HepG2 (cell line): ENCODE data around the gene DNMT3A. TPM values are rescaled to one million over a fixed set of nuclear protein-coding genes. Genes with fewer than 3 reads are reported as not detected.

Source experiments
- AGO1 ChIP-seq: fragments of 200-400 bp; formaldehyde crosslinking; IDR thresholded peaks from 2 replicates; pipeline ENCODE4 v1.6.1; 2017; ENCODE audit warnings: mild to moderate bottlenecking, low read depth, low read length, moderate library complexity; ENCODE audit not compliant: poor library complexity, severe bottlenecking
- ASH2L ChIP-seq: fragments of 300-600, 200-600 bp; sonication (generic); IDR thresholded peaks from 2 replicates; pipeline ENCODE4 v1.7.0; 2017; ENCODE audit warnings: low read depth, mild to moderate bottlenecking, moderate library complexity, mixed read lengths, low read length; ENCODE audit not compliant: insufficient read length
- ATF5 ChIP-seq: sonication (generic); formaldehyde crosslinking; IDR thresholded peaks from 2 replicates; pipeline ENCODE4 v1.4.0; 2020; ENCODE audit warnings: mild to moderate bottlenecking, low read depth, missing genetic modification reagents
- CEBPZ ChIP-seq: IDR thresholded peaks from 2 replicates; pipeline ENCODE4 v1.6.1; 2012; ENCODE audit warnings: low read length, improper control_type of control experiment
- DDIT3 ChIP-seq: sonication (generic); formaldehyde crosslinking; IDR thresholded peaks from 2 replicates; pipeline ENCODE4 v1.4.0; 2020; ENCODE audit warnings: mild to moderate bottlenecking, missing genetic modification reagents
- DNMT3B ChIP-seq: conservative IDR thresholded peaks from 2 replicates; pipeline ENCODE4 v1.6.1; 2016; ENCODE audit warnings: missing biosample characterization, control low read depth
- FOSL2 ChIP-seq: sonication (generic); formaldehyde crosslinking; IDR thresholded peaks from 2 replicates; pipeline ENCODE4 v1.4.0; 2020; ENCODE audit warnings: missing genetic modification reagents
- GATA4 ChIP-seq: sonication (generic); IDR thresholded peaks from 2 replicates; pipeline ENCODE4 v1.6.1; 2016; ENCODE audit warnings: antibody characterized with exemption, low read depth, borderline replicate concordance
- KDM3A ChIP-seq: IDR thresholded peaks from 2 replicates; pipeline ENCODE4 v1.6.1; 2018; ENCODE audit warnings: low read depth, missing compliant biosample characterization
- NAIF1 ChIP-seq: sonication (generic); formaldehyde crosslinking; IDR thresholded peaks from 2 replicates; pipeline ENCODE4 v1.5.0; 2020; ENCODE audit warnings: mild to moderate bottlenecking, missing genetic modification reagents, borderline replicate concordance
- NFKBIZ ChIP-seq: IDR thresholded peaks from 2 replicates; pipeline ENCODE4 v1.6.1; 2018; ENCODE audit warnings: missing genetic modification reagents, missing compliant biosample characterization
- NKX3-1 ChIP-seq: sonication (generic); formaldehyde crosslinking; IDR thresholded peaks from 2 replicates; pipeline ENCODE4 v1.5.0; 2020; ENCODE audit warnings: missing genetic modification reagents
- NR1H2 ChIP-seq: sonication (generic); formaldehyde crosslinking; IDR thresholded peaks from 2 replicates; pipeline ENCODE4 v1.8.1; 2022; ENCODE audit warnings: low read depth, missing genetic modification reagents, borderline replicate concordance
- NR2F1 ChIP-seq, 2 experiments: fragments of 450-650 bp in 1 of 2; formaldehyde crosslinking in 1 of 2; IDR thresholded peaks; 2 replicates each; pipeline versions ENCODE4 v1.5.0 to v1.6.1; 2016 to 2020; ENCODE audit warnings: mild to moderate bottlenecking in 1 of 2, missing compliant biosample characterization in 1 of 2, missing genetic modification reagents in 1 of 2, moderate library complexity in 1 of 2
- RELA ChIP-seq: sonication (generic); formaldehyde crosslinking; IDR thresholded peaks from 2 replicates; pipeline ENCODE4 v1.4.0; 2020; ENCODE audit warnings: missing genetic modification reagents
- SNAPC2 ChIP-seq: sonication (generic); formaldehyde crosslinking; IDR thresholded peaks from 2 replicates; pipeline ENCODE4 v1.8.1; 2022; ENCODE audit warnings: mild to moderate bottlenecking, missing genetic modification reagents
- SP5 ChIP-seq: IDR thresholded peaks from 2 replicates; pipeline ENCODE4 v1.6.1; 2016; ENCODE audit warnings: low read depth, borderline replicate concordance
- TEAD2 ChIP-seq: sonication (generic); formaldehyde crosslinking; IDR thresholded peaks from 2 replicates; pipeline ENCODE4 v1.9.0; 2021; ENCODE audit warnings: missing genetic modification reagents
- XBP1 ChIP-seq: sonication (generic); formaldehyde crosslinking; IDR thresholded peaks from 2 replicates; pipeline ENCODE4 v1.5.0; 2020; ENCODE audit warnings: missing genetic modification reagents
- ZFP36L2 ChIP-seq: sonication (generic); formaldehyde crosslinking; IDR thresholded peaks from 2 replicates; pipeline ENCODE4 v1.4.0; 2020; ENCODE audit warnings: missing genetic modification reagents
- ZKSCAN8 ChIP-seq: IDR thresholded peaks from 2 replicates; pipeline ENCODE4 v1.6.1; 2016; ENCODE audit warnings: borderline replicate concordance, missing genetic modification reagents, missing compliant biosample characterization
- ZNF33B ChIP-seq: sonication (generic); formaldehyde crosslinking; IDR thresholded peaks from 2 replicates; pipeline ENCODE4 v1.5.1; 2020; ENCODE audit warnings: mild to moderate bottlenecking, missing genetic modification reagents
- ZNF446 ChIP-seq: sonication (generic); formaldehyde crosslinking; IDR thresholded peaks from 2 replicates; pipeline ENCODE4 v1.5.0; 2020; ENCODE audit warnings: mild to moderate bottlenecking, missing genetic modification reagents
- ZNF484 ChIP-seq: sonication (generic); formaldehyde crosslinking; IDR thresholded peaks from 2 replicates; pipeline ENCODE4 v1.5.1; 2020; ENCODE audit warnings: mild to moderate bottlenecking, low read depth, missing genetic modification reagents, borderline replicate concordance
- ZNF839 ChIP-seq: sonication (generic); formaldehyde crosslinking; IDR thresholded peaks from 2 replicates; pipeline ENCODE4 v1.4.0; 2020; ENCODE audit warnings: missing genetic modification reagents, mild to moderate bottlenecking, borderline replicate concordance
- polyA plus RNA-seq, 8 experiments: library from polyadenylated mRNA; depleted of rRNA in 3 of 8; stranded (reverse) in 7 of 8; unstranded in 1 of 8; fragments of >200 nt; fragmentation: Illumina TruSeq in 4 of 8; extraction: Trizol in 4 of 8; gene quantifications; 2 replicates each; pipeline versions ENCODE4 v1.2.1 to v1.2.3, GENCODE V29; 2011 to 2016; ENCODE audit warnings: low read depth in 4 of 8, missing spikeins in 1 of 8, mixed read lengths in 1 of 8; ENCODE audit not compliant: insufficient read depth in 1 of 8
- total RNA-seq, 5 experiments: library from RNA; depleted of rRNA; stranded (reverse); fragments of >200 nt; fragmentation: Illumina TruSeq; extraction: Trizol; gene quantifications; 2 replicates each; pipeline ENCODE4 v1.2.3, GENCODE V29; 2016; ENCODE audit warnings: low read depth in 1 of 5
- TF ChIP-seq, protein P1 (sequence below): sonication (generic); formaldehyde crosslinking; IDR thresholded peaks from 2 replicates; pipeline ENCODE4 v1.4.0; 2020; ENCODE audit warnings: missing genetic modification reagents, mild to moderate bottlenecking, borderline replicate concordance

Gene DNMT3A
- total and polyA plus RNA-seq, 2 of the 13 experiments (the other 11 are each of a cell fraction or from before 2014, with no cell fraction given): 14.7 to 29.1 TPM

DNA sequence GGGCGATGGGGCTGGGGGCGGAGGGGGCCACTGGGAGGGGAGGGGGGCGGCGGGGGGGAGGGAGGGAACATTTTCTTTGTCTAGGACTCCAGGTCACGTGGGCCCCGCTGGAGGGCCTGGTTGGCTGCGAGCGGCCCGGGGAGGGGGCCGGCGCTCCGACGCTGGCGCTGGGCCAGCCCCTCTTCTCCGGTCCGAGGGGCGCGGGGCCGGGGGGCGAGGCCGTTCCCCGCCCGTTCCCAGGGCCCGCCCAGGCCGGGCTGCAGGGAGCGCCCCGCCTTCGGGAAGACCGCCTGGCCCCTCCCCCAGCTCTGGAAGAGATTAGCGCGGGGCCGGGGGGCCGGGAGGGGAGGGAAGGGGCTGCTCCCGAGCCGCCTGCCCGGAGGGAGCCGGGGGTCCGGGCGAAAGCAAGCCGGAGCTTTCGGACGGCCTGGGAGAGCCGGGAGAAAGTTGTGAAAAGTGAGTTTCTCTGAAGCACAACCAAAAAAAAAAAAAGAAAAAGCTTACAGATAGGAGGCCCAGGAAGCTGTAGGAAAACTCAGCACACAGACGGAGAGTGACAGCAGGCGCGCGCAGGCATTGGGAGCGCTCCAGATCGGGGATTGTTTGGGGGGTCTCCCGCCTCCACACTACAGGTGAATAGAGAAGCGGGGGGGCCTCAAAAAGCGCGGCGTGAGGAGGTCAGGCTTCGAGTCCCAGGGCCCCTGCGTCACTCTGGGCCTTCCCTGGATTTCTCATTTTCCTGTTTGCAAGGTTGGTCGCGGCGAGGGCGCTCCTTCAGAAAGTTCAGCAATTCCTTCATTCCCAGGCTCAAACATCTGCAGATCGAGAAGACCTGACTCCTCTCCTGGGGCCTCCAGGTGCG is 89.2 kb downstream of the DNMT3A start (continued):
- TF ChIP-seq CEBPZ (no peak), ZNF484 (CRISPR knock-in tag) (no peak), ASH2L (no peak), NAIF1 (CRISPR knock-in tag) (no peak), NR1H2 (CRISPR knock-in tag) (no peak), AGO1 (no peak), DNMT3B (CRISPR knock-in tag) (no peak), TEAD2 (CRISPR knock-in tag) (no peak), KDM3A (CRISPR knock-in tag) (no peak), DDIT3 (CRISPR knock-in tag) (no peak), ZKSCAN8 (CRISPR knock-in tag) (no peak), XBP1 (CRISPR knock-in tag) (no peak), ZNF446 (CRISPR knock-in tag) (no peak), NKX3-1 (CRISPR knock-in tag) (no peak), ATF5 (CRISPR knock-in tag) (no peak), ZNF839 (no peak), SP5 (CRISPR knock-in tag) (peak; percentile 66), FOSL2 (no peak), ZFP36L2 (CRISPR knock-in tag) (no peak), GATA4 (no peak), SNAPC2 (CRISPR knock-in tag) (no peak), NR2F1 (CRISPR knock-in tag; IDR thresholded peaks at IDR 0.05) (no peak), RELA (CRISPR knock-in tag) (no peak), NFKBIZ (CRISPR knock-in tag) (no peak), ZNF33B (CRISPR knock-in tag) (no peak)
- TF ChIP-seq, protein P1, sequence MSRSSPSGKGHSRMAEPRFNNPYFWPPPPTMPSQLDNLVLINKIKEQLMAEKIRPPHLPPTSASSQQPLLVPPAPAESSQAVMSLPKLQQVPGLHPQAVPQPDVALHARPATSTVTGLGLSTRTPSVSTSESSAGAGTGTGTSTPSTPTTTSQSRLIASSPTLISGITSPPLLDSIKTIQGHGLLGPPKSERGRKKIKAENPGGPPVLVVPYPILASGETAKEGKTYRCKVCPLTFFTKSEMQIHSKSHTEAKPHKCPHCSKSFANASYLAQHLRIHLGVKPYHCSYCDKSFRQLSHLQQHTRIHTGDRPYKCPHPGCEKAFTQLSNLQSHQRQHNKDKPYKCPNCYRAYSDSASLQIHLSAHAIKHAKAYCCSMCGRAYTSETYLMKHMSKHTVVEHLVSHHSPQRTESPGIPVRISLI (CRISPR knock-in tag): peak; percentile 65; the same call in 1 of the 2 replicates
